ENCODE measurements around the gene TRIM3.

Gene TRIM3

DNA sequence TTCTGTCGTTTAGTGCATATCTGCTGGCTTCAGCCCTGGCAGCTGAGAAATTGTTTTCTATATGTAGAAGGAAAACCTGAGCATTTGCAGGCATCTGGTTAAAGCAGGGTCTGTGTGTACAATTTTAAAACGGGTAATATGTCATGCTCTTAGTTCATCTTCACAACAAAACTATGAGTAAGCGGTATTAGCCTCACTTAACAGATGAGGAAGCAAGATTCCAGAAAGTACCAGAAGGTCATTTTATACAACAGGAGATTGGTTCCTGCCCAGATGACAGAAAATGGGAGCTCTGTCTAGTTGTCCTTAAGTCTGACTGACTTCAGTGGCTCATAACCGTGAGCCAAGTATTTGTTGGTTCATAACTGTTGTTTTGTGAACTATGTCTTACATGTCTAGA lies 8.7 kb upstream of the TRIM3 start:
- ChIA-PET POLR2A (interaction anchor here (1.0 to 2.4 kb wide), 4 partner anchors 7 to 80 kb away, joined by 3 to 7 read pairs (median 6); no protein-coding TSS in a partner anchor), CTCF (interaction anchor here (0.7 to 10.4 kb wide), 7 partner anchors 12 to 103 kb away, joined by 3 to 75 read pairs (median 6); partner anchors contain the start of gene DNHD1)
- peak overlapping the region; percentile 99 for H3K4me3 ChIP-seq (ENCODE audit: low read depth, low read length)
- DNase-seq (ENCODE audit: low read depth, low spot score), result no peak
- no peak for TF ChIP-seq CTCF (IDR thresholded peaks at IDR 0.05; ENCODE audit: insufficient read depth, low read length, missing control alignments)

DNA sequence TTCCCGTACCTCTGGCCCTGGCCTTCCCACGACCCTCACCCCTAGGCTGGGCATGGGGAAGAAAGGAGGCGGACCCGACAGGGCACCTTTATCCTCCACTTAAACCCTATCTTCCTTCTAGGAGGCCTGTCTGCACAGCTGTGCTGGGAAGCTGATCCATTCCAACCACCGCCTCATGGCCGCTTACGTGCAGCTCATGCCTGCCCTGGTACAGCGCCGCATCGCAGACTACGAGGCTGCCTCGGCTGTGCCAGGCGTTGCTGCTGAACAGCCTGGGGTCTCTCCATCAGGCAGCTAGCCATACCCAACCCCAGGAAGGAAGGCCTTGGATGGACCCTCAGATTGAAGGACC lies 8.2 kb upstream of the TRIM3 start:
- POLR2A ChIA-PET, result interaction anchor here (1.0 to 2.4 kb wide), 8 partner anchors 8 to 137 kb away, joined by 3 to 7 read pairs (median 4); partner anchors contain the start of genes TAF10 and TPP1
- H3K4me3 ChIP-seq (ENCODE audit: low read depth, low read length), result peak overlapping the region; percentile 99
- DNase-seq (ENCODE audit: low read depth, low spot score), result no peak
- CTCF ChIA-PET, result interaction anchor here (0.7 to 10.4 kb wide), 7 partner anchors 9 to 102 kb away, joined by 3 to 75 read pairs (median 6); no protein-coding TSS in a partner anchor
- TF ChIP-seq CTCF (IDR thresholded peaks at IDR 0.05; ENCODE audit: insufficient read depth, low read length, missing control alignments), result no peak

- CTCF ChIA-PET, result interaction anchor here (0.9 to 10.4 kb wide), 6 partner anchors 8 to 202 kb away, joined by 3 to 75 read pairs (median 10); partner anchors contain the start of gene MRPL17
- DNase-seq (ENCODE audit: low read depth, low spot score), result peak; percentile 86
- peak within 1 kb of the TSS; percentile 99 for H3K4me3 ChIP-seq (ENCODE audit: low read depth, low read length)
- POLR2A ChIA-PET, result interaction anchor here (0.8 to 2.4 kb wide), 11 partner anchors 9 to 138 kb away, joined by 3 to 7 read pairs (median 4); partner anchors contain the start of genes APBB1, SMPD1, TAF10 and TPP1
- no peak for TF ChIP-seq CTCF (IDR thresholded peaks at IDR 0.05; ENCODE audit: insufficient read depth, low read length, missing control alignments)
Measured at GRCh38 chr11:6481012-6481923, 7.5 kb upstream of the TRIM3 start, which contains the start of the genes ARFIP2 and TIMM10B. ARFIP2 (minus strand) TSS chr11:6481331; CDS start chr11:6480421, 910 bp downstream. TIMM10B (plus strand) TSS chr11:6481501; CDS start chr11:6481517, 16 bp downstream.

GRCh38 chr11:6480299-6480914 lies 6.7 kb upstream of the TRIM3 start:
- H3K4me3 ChIP-seq (ENCODE audit: low read depth, low read length), result peak overlapping the region; percentile 99
- no peak for DNase-seq (ENCODE audit: low read depth, low spot score)
- POLR2A ChIA-PET, result no interaction called here
- TF ChIP-seq CTCF (IDR thresholded peaks at IDR 0.05; ENCODE audit: insufficient read depth, low read length, missing control alignments), result no peak
- CTCF ChIA-PET, result interaction anchor here (1.3 kb wide), 1 partner anchor 25 kb away, joined by 3 read pairs; no protein-coding TSS in a partner anchor

DNA sequence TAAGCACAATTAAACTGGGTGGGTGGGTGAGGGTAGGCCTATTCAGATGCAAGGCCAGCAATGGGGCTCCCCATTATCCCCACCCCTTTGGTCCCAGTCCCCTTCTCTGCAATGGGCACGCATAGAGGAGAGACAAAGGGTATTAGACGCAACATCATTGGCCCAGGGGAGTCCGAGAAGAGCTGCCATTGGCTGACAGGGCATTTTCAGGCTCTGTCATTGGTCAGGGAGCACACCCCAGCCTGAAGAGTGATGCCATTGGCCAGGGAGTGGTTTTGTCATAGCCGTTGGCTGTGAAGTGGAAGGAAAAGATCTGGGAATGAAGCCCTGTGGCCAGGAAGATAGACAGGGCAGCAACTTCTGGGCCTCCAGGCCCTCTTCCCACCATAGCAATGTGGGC lies 2.8 kb upstream of the TRIM3 start:
- ChIA-PET POLR2A (no interaction called here), CTCF (interaction anchor here (4.0 to 9.1 kb wide), 2 partner anchors 32 to 97 kb away, joined by 19 to 56 read pairs; no protein-coding TSS in a partner anchor)
- TF ChIP-seq CTCF (IDR thresholded peaks at IDR 0.05; ENCODE audit: insufficient read depth, low read length, missing control alignments), result no peak
- no peak overlapping the region for H3K4me3 ChIP-seq (ENCODE audit: low read depth, low read length)
- no peak for DNase-seq (ENCODE audit: low read depth, low spot score)

Measured in AG04449 (cell line).